Measurements from ENCODE around the gene WARS2.
"Not testable (repeated sequence)": the region's sequence is repeated elsewhere in the genome, so short reads cannot be mapped to it uniquely, and the experiment has no call there.

Gene WARS2

GRCh38 chr1:119140177-119141019, at the start of gene WARS2:
Gene WARS2, minus strand, starts transcription at chr1:119140653. Its CDS starts 9 bp downstream, at chr1:119140644.
- peak; percentile 94 for DNase-seq (ENCODE audit: low read depth)

GRCh38 chr1:119188926-119189325, 48.5 kb upstream of the WARS2 start:
- DNase-seq (ENCODE audit: low read depth), result no peak

GRCh38 chr1:119187416-119187815, 47.0 kb upstream of the WARS2 start:
- no peak for DNase-seq (ENCODE audit: low read depth)

GRCh38 chr1:119186471-119186870, 46.0 kb upstream of the WARS2 start:
- no peak for DNase-seq (ENCODE audit: low read depth)

GRCh38 chr1:119184972-119185371, 44.5 kb upstream of the WARS2 start:
- no peak for DNase-seq (ENCODE audit: low read depth)

GRCh38 chr1:119181218-119181617, 40.8 kb upstream of the WARS2 start:
- DNase-seq (ENCODE audit: low read depth), result no peak

GRCh38 chr1:119179051-119179450, 38.6 kb upstream of the WARS2 start:
- no peak for DNase-seq (ENCODE audit: low read depth)

GRCh38 chr1:119172927-119173326, 32.5 kb upstream of the WARS2 start:
- DNase-seq (ENCODE audit: low read depth), result not testable (repeated sequence)

- DNase-seq (ENCODE audit: low read depth), result not testable (repeated sequence)
Measured at GRCh38 chr1:119171381-119172010, 31.0 kb upstream of the WARS2 start.

GRCh38 chr1:119163396-119163795, 22.9 kb upstream of the WARS2 start:
- no peak for DNase-seq (ENCODE audit: low read depth)

- peak; percentile 45 for DNase-seq (ENCODE audit: low read depth)
Measured at GRCh38 chr1:119160866-119161265, 20.4 kb upstream of the WARS2 start.

- no peak for DNase-seq (ENCODE audit: low read depth)
Measured at GRCh38 chr1:119160409-119160808, 20.0 kb upstream of the WARS2 start.

GRCh38 chr1:119159966-119160365, 19.5 kb upstream of the WARS2 start:
- no peak for DNase-seq (ENCODE audit: low read depth)

- DNase-seq (ENCODE audit: low read depth), result no peak
Measured at GRCh38 chr1:119159111-119159510, 18.7 kb upstream of the WARS2 start.

- not testable (repeated sequence) for DNase-seq (ENCODE audit: low read depth)
Measured at GRCh38 chr1:119156761-119157160, 16.3 kb upstream of the WARS2 start.

GRCh38 chr1:119155069-119155468, 14.6 kb upstream of the WARS2 start:
- DNase-seq (ENCODE audit: low read depth), result not testable (repeated sequence)

GRCh38 chr1:119150150-119150549, 9.7 kb upstream of the WARS2 start:
- DNase-seq (ENCODE audit: low read depth), result no peak

- DNase-seq (ENCODE audit: low read depth), result no peak
Measured at GRCh38 chr1:119147661-119148090, 7.2 kb upstream of the WARS2 start.

- DNase-seq (ENCODE audit: low read depth), result no peak
Measured at GRCh38 chr1:119146466-119146865, 6.0 kb upstream of the WARS2 start.

GRCh38 chr1:119144813-119145212, 4.4 kb upstream of the WARS2 start:
- DNase-seq (ENCODE audit: low read depth), result no peak

- no peak for DNase-seq (ENCODE audit: low read depth)
Measured at GRCh38 chr1:119143706-119144105, 3.3 kb upstream of the WARS2 start.

- no peak for DNase-seq (ENCODE audit: low read depth)
Measured at GRCh38 chr1:119141660-119142059, 1.2 kb upstream of the WARS2 start.

- DNase-seq (ENCODE audit: low read depth), result no peak
Measured at GRCh38 chr1:119141020-119141424, 569 bp upstream of the WARS2 start.

- no peak for DNase-seq (ENCODE audit: low read depth)
Measured at GRCh38 chr1:119139857-119140176, 636 bp downstream of the WARS2 start.

All from non-pigmented ciliary epithelial cell (primary cell).